NCI-H82 treated with DMSO at 0.1 percent for 48 hours (cell line): Measurements from ENCODE around the gene CD300LD.

ENCODE experiments used
- DNase-seq: peaks from one replicate; lab custom pipeline; 2025; ENCODE audit not compliant: unreplicated experiment; lab: John Stamatoyannopoulos, UW

CD300LD gene

GRCh38 chr17:74607221-74607620 lies 15.1 kb upstream of the CD300LD start:
- DNase-seq: no peak

- no peak for DNase-seq
These were observed 14.0 kb upstream of the CD300LD start for GRCh38 chr17:74606050-74606449.

GRCh38 chr17:74605361-74605760 lies 13.3 kb upstream of the CD300LD start:
- DNase-seq: no peak

- DNase-seq: no peak
These were observed 12.7 kb upstream of the CD300LD start for GRCh38 chr17:74604761-74605160.

GRCh38 chr17:74604200-74604599 lies 12.1 kb upstream of the CD300LD start:
- DNase-seq: no peak

- no peak for DNase-seq
These were observed 11.7 kb upstream of the CD300LD start for GRCh38 chr17:74603746-74604145.

- DNase-seq: no peak
These were observed 11.1 kb upstream of the CD300LD start for GRCh38 chr17:74603037-74603635.

GRCh38 chr17:74601944-74602572 lies 10.0 kb upstream of the CD300LD start:
- no peak for DNase-seq

- no peak for DNase-seq
These were observed 7.4 kb upstream of the CD300LD start for GRCh38 chr17:74599448-74599939.

GRCh38 chr17:74599023-74599399 lies 6.9 kb upstream of the CD300LD start:
- DNase-seq: no peak

- no peak for DNase-seq
These were observed 6.4 kb upstream of the CD300LD start for GRCh38 chr17:74598346-74599022.

GRCh38 chr17:74597069-74597790 lies 5.1 kb upstream of the CD300LD start:
- DNase-seq: no peak

GRCh38 chr17:74595037-74595750 lies 3.1 kb upstream of the CD300LD start:
- no peak for DNase-seq

GRCh38 chr17:74591503-74591902 lies 580 bp downstream of the CD300LD start:
- no peak for DNase-seq

- no peak for DNase-seq
These were observed 6.4 kb downstream of the CD300LD start for GRCh38 chr17:74585711-74586110.

GRCh38 chr17:74584292-74585060 lies 7.6 kb downstream of the CD300LD start:
- DNase-seq: no peak

- DNase-seq: no peak
These were observed 9.4 kb downstream of the CD300LD start for GRCh38 chr17:74582633-74583032.

- no peak for DNase-seq
These were observed 12.2 kb downstream of the CD300LD start for GRCh38 chr17:74579900-74580299.

- DNase-seq: no peak
These were observed 13.1 kb downstream of the CD300LD start for GRCh38 chr17:74578979-74579378.

GRCh38 chr17:74574489-74575142 lies 17.5 kb downstream of the CD300LD start:
- DNase-seq: no peak
